Tibial nerve (tissue), 4 donors: ENCODE measurements around the gene XPC. TPM values are rescaled to one million over a fixed set of nuclear protein-coding genes. Genes with fewer than 3 reads are reported as not detected.

Experiments
- DNase-seq, 2 donors: peaks; one replicate each; pipeline ENCODE4 v3.0.0-alpha.2; 2019; ENCODE audit warnings: low spot score in 2 of 2
- H3K27ac ChIP-seq, 4 donors: fragments of 200-600 bp; sonication (generic) in 3 of 4; one replicate each; pipeline ENCODE4 v1.5.1; 2017 to 2019; ENCODE audit warnings: mild to moderate bottlenecking in 1 of 4
- H3K27me3 ChIP-seq, 2 donors: fragments of 200-600 bp; sonication (generic) in 1 of 2; one replicate each; pipeline versions ENCODE4 v1.5.1 to v1.6.0; 2017 to 2019
- H3K36me3 ChIP-seq, 3 donors: fragments of 200-600 bp; sonication (generic); one replicate each; pipeline ENCODE4 v1.5.1; 2018 to 2019
- H3K4me1 ChIP-seq, 4 donors: fragments of 200-600 bp; sonication (generic) in 3 of 4; one replicate each; pipeline ENCODE4 v1.5.1; 2017 to 2019
- H3K4me3 ChIP-seq, 4 donors: fragments of 200-600 bp; sonication (generic) in 3 of 4; one replicate each; pipeline ENCODE4 v1.5.1; 2017 to 2019; ENCODE audit warnings: mild to moderate bottlenecking in 1 of 4, moderate library complexity in 1 of 4
- H3K9me3 ChIP-seq, 4 donors: fragments of 200-600 bp; sonication (generic) in 3 of 4; one replicate each; pipeline ENCODE4 v1.5.1; 2017 to 2019
- CTCF ChIP-seq, 5 experiments: fragments of 200-600 bp in 3 of 5; fragments of 450-650 bp in 2 of 5; sonication (generic) in 3 of 5; IDR thresholded peaks; one replicate each; pipeline ENCODE4 v1.5.1; 2016 to 2019; ENCODE audit warnings: antibody characterized with exemption in 5 of 5, mild to moderate bottlenecking in 3 of 5, moderate library complexity in 2 of 5
- EP300 ChIP-seq, 2 donors: sonication (generic); formaldehyde crosslinking; IDR thresholded peaks; one replicate each; pipeline ENCODE4 v1.6.1; 2017; ENCODE audit warnings: antibody characterized with exemption in 2 of 2, mild to moderate bottlenecking in 1 of 2
- POLR2A ChIP-seq, 2 donors: fragments of 450-650 bp; IDR thresholded peaks; one replicate each; pipeline ENCODE4 v1.6.1; 2017; ENCODE audit warnings: antibody characterized with exemption in 2 of 2, mild to moderate bottlenecking in 2 of 2, moderate library complexity in 2 of 2
- WGBS, 2 donors: methylation state at CpG; one replicate each; pipeline ENCODE4 v1.1.5; 2018; 5-methylcytosine and 5-hydroxymethylcytosine counted together
- total RNA-seq, 4 donors: library from RNA; depleted of rRNA; stranded (reverse); fragments of >200 nt; gene quantifications; one replicate each; pipeline ENCODE4 v1.1.0, GENCODE V29; 2016

Gene XPC
- total RNA-seq, 4 donors from 2014 or later, result 47.7 to 77.1 (median 61.3) TPM

GRCh38 chr3:14154895-14155440 is 23.4 kb downstream of the XPC start:
- H3K27me3 ChIP-seq, result no peaks in the 10 kb centered on the region
- TF ChIP-seq CTCF (IDR thresholded peaks at IDR 0.05) (no peak), EP300 (IDR thresholded peaks at IDR 0.05) (no peak), POLR2A (IDR thresholded peaks at IDR 0.05) (no peak)
- DNase-seq, result no peak
- 84 to 91% methylated on average over 7 of the region's 7 CpGs for WGBS, 2 donors
- H3K27ac ChIP-seq, result no peak overlapping the region
- H3K9me3 ChIP-seq, result no peaks in the 10 kb centered on the region
- no peak overlapping the region for H3K4me3 ChIP-seq
- H3K36me3 ChIP-seq, result peaks cover 5 to 93% (median 38%) of the 10 kb centered on the region in 3 donors
- H3K4me1 ChIP-seq, result peaks cover 0 to 4% (median 0%) of the 10 kb centered on the region in 4 donors

DNA sequence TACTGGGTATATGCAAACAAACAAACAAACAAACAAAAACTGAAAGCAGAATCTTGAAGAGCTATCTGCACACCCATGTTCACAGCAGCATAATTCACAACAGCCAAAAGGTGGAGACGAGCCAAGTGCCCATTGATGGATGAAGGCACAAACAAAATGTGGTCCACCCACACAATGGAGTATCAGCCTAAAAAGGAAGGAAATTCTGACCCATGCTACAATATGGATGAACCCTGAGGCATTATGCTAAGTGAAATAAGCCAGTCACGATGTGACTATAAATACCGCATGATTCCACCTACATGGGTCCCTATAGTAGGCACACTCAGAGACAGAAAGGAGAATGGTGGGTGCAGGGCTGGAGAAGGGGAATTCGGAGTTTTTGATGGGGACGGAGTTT is 24.1 kb downstream of the XPC start:
- no peak for DNase-seq
- Histone ChIP-seq H3K36me3 (peaks cover 5 to 92% (median 33%) of the 10 kb centered on the region in 3 donors), H3K9me3 (no peaks in the 10 kb centered on the region), H3K27ac (no peak overlapping the region), H3K27me3 (no peaks in the 10 kb centered on the region), H3K4me1 (peaks cover 0 to 4% (median 0%) of the 10 kb centered on the region in 4 donors), H3K4me3 (no peak overlapping the region)
- WGBS, 2 donors, result 78 to 79% methylated on average over 5 of the region's 5 CpGs
- TF ChIP-seq POLR2A (IDR thresholded peaks at IDR 0.05) (no peak), EP300 (IDR thresholded peaks at IDR 0.05) (no peak), CTCF (IDR thresholded peaks at IDR 0.05) (no peak)

DNA sequence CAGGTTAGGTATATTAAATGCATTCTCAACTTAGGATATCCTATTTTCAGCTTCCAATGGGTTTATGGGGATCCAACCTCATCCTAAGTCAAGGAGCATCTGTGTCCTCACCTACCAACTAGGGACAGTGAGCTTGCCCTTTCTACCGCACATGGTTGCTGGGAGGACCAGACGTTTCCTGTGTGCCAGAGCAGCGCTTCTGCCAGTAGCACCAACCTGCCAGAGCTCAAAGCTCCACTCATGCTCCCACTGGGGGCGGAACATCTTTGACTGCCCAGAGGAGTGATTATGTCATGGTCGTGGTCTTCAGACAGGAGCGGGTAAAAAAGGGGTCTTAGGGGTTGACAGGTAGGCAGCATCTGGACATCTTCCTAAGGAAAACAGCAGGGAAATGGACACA is 24.7 kb downstream of the XPC start:
- Histone ChIP-seq H3K4me3 (no peak overlapping the region), H3K9me3 (no peaks in the 10 kb centered on the region), H3K4me1 (peaks cover 0 to 4% (median 0%) of the 10 kb centered on the region in 4 donors), H3K27ac (no peak overlapping the region), H3K27me3 (no peaks in the 10 kb centered on the region), H3K36me3 (peaks cover 5 to 92% (median 28%) of the 10 kb centered on the region in 3 donors)
- no peak for DNase-seq
- 90 to 94% methylated on average over 6 of the region's 6 CpGs for WGBS, 2 donors
- TF ChIP-seq POLR2A (IDR thresholded peaks at IDR 0.05), result no peak
- no peak for TF ChIP-seq CTCF (IDR thresholded peaks at IDR 0.05)
- TF ChIP-seq EP300 (IDR thresholded peaks at IDR 0.05), result no peak

- peaks cover 0 to 7% (median 0%) of the 10 kb centered on the region in 4 donors for H3K4me1 ChIP-seq
- WGBS, 2 donors, result 82 to 84% methylated on average over 4 of the region's 4 CpGs
- TF ChIP-seq CTCF (IDR thresholded peaks at IDR 0.05), result no peak
- no peak for TF ChIP-seq EP300 (IDR thresholded peaks at IDR 0.05)
- no peak for TF ChIP-seq POLR2A (IDR thresholded peaks at IDR 0.05)
- no peaks in the 10 kb centered on the region for H3K27me3 ChIP-seq
- H3K36me3 ChIP-seq, result peaks cover 0 to 92% (median 21%) of the 10 kb centered on the region in 3 donors
- H3K27ac ChIP-seq, result no peak overlapping the region
- no peak overlapping the region for H3K4me3 ChIP-seq
- H3K9me3 ChIP-seq, result no peaks in the 10 kb centered on the region
- no peak for DNase-seq
Observed at GRCh38 chr3:14152963-14153355, 25.4 kb downstream of the XPC start.

DNA sequence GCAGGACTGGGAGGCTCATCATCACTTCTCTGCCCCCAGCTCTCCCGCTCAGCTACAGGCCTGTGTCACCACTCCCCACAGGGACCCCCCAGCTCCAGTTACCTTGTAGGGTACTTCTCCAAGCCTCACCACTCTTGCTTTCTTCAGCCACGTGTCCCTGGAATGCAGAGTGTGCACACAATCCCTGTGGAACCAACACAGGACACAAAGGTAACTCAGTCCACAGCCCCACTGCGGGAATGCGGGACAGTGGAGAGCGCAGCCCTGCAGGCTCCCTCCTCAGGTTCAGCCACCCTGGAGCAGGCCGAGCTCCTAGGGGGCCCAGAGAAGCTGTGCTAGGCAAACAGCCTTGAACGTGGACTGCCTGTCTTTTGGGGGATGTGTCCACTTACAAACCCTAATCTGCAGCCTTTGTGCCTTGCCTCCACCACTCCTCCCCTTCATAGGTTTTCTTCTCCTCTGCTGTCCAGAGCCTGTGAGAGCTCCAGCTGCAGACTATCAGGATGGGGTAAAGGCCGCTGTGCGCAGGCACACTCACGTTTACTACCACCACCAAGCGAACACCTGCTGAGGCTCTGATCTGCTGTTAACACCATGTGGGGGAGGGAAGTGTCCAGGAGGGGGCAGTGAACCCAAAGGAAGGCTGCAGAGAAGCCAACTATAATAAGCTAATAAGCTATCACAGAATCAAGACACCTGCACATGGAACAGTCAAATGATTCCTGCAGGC is 26.0 kb downstream of the XPC start:
- DNase-seq, result no peak
- WGBS, 2 donors, result 77 to 79% methylated on average over 11 of the region's 11 CpGs
- TF ChIP-seq EP300 (IDR thresholded peaks at IDR 0.05) (no peak), POLR2A (IDR thresholded peaks at IDR 0.05) (no peak), CTCF (IDR thresholded peaks at IDR 0.05) (no peak)
- H3K36me3 ChIP-seq, result peaks cover 0 to 92% (median 15%) of the 10 kb centered on the region in 3 donors
- H3K27ac ChIP-seq, result no peak overlapping the region
- no peaks in the 10 kb centered on the region for H3K9me3 ChIP-seq
- H3K4me3 ChIP-seq, result no peak overlapping the region
- H3K4me1 ChIP-seq, result peaks cover 0 to 12% (median 0%) of the 10 kb centered on the region in 4 donors
- no peaks in the 10 kb centered on the region for H3K27me3 ChIP-seq
